Subcutaneous abdominal adipose tissue (tissue), 5 donors: ENCODE measurements around the gene NR6A1.

Experiments
- H3K27ac ChIP-seq: one replicate; pipeline ENCODE4 v1.7.0; 2013; ENCODE audit warnings: low read depth, mild to moderate bottlenecking, inconsistent platforms, low read length, moderate library complexity
- H3K27me3 ChIP-seq, 5 donors: one replicate each; pipeline ENCODE4 v1.7.0; 2013; ENCODE audit warnings: low read length in 5 of 5, inconsistent platforms in 1 of 5; ENCODE audit not compliant: control insufficient read depth in 5 of 5, insufficient read depth in 4 of 5
- H3K36me3 ChIP-seq, 5 donors: one replicate each; pipeline ENCODE4 v1.7.0; 2013; ENCODE audit warnings: low read length in 5 of 5; ENCODE audit not compliant: control insufficient read depth in 5 of 5, insufficient read depth in 5 of 5
- H3K4me1 ChIP-seq, 5 donors: one replicate each; pipeline ENCODE4 v1.7.0; 2013; ENCODE audit warnings: low read length in 5 of 5, mild to moderate bottlenecking in 3 of 5, moderate library complexity in 1 of 5; ENCODE audit not compliant: control insufficient read depth in 5 of 5, insufficient read depth in 5 of 5
- H3K4me3 ChIP-seq, 5 donors: one replicate each; pipeline ENCODE4 v1.7.0; 2013; ENCODE audit warnings: low read length in 5 of 5, low read depth in 1 of 5
- H3K9ac ChIP-seq, 5 donors: one replicate each; pipeline ENCODE4 v1.7.0; 2013; ENCODE audit warnings: low read length in 5 of 5, mild to moderate bottlenecking in 4 of 5, moderate library complexity in 3 of 5
- H3K9me3 ChIP-seq, 5 donors: one replicate each; pipeline ENCODE4 v1.7.0; 2013; ENCODE audit warnings: low read length in 5 of 5; ENCODE audit not compliant: control insufficient read depth in 5 of 5
- donor health status: healthy.
- donor health status: healthy.
- donor health status: healthy.
- donor health status: healthy.
- donor health status: healthy.

NR6A1 gene

GRCh38 chr9:124809211-124809610 is 38.1 kb upstream of the NR6A1 start:
- Histone ChIP-seq H3K27me3 (no peaks in the 10 kb centered on the region), H3K9ac (no peak overlapping the region), H3K4me3 (no peak overlapping the region), H3K4me1 (peaks cover 0 to 9% (median 6%) of the 10 kb centered on the region in 5 donors), H3K27ac (no peak overlapping the region), H3K36me3 (peaks cover 0 to 24% (median 11%) of the 10 kb centered on the region in 5 donors), H3K9me3 (no peaks in the 10 kb centered on the region)

- Histone ChIP-seq H3K4me3 (no peak overlapping the region), H3K9me3 (no peaks in the 10 kb centered on the region), H3K27ac (no peak overlapping the region), H3K4me1 (peaks cover 0 to 9% (median 6%) of the 10 kb centered on the region in 5 donors), H3K27me3 (no peaks in the 10 kb centered on the region), H3K36me3 (peaks cover 0 to 26% (median 11%) of the 10 kb centered on the region in 5 donors), H3K9ac (no peak overlapping the region)
Observed at GRCh38 chr9:124808246-124808956, 37.3 kb upstream of the NR6A1 start.

- Histone ChIP-seq H3K4me1 (peaks cover 2 to 20% (median 16%) of the 10 kb centered on the region in 5 donors), H3K4me3 (no peak overlapping the region), H3K9ac (no peak overlapping the region), H3K27ac (no peak overlapping the region), H3K9me3 (no peaks in the 10 kb centered on the region), H3K27me3 (no peaks in the 10 kb centered on the region), H3K36me3 (peaks cover 0 to 21% (median 8%) of the 10 kb centered on the region in 5 donors)
Observed at GRCh38 chr9:124805186-124805585, 34.1 kb upstream of the NR6A1 start.

- Histone ChIP-seq H3K4me1 (peaks cover 2 to 30% (median 26%) of the 10 kb centered on the region in 5 donors), H3K9ac (no peak overlapping the region), H3K36me3 (peaks cover 0 to 14% (median 2%) of the 10 kb centered on the region in 5 donors), H3K27ac (no peak overlapping the region), H3K4me3 (no peak overlapping the region), H3K9me3 (no peaks in the 10 kb centered on the region), H3K27me3 (no peaks in the 10 kb centered on the region)
Observed at GRCh38 chr9:124803911-124804310, 32.8 kb upstream of the NR6A1 start.

- Histone ChIP-seq H3K9ac (no peak overlapping the region), H3K9me3 (no peaks in the 10 kb centered on the region), H3K36me3 (peaks cover 0 to 11% (median 2%) of the 10 kb centered on the region in 5 donors), H3K4me3 (no peak overlapping the region), H3K4me1 (peaks cover 6 to 39% (median 34%) of the 10 kb centered on the region in 5 donors), H3K27ac (no peak overlapping the region), H3K27me3 (no peaks in the 10 kb centered on the region)
Observed at GRCh38 chr9:124802426-124802825, 31.3 kb upstream of the NR6A1 start.

GRCh38 chr9:124801356-124801755 is 30.2 kb upstream of the NR6A1 start:
- no peak overlapping the region for H3K9ac ChIP-seq
- no peak overlapping the region for H3K27ac ChIP-seq
- H3K9me3 ChIP-seq, result no peaks in the 10 kb centered on the region

GRCh38 chr9:124800306-124801259 is 29.5 kb upstream of the NR6A1 start:
- Histone ChIP-seq H3K27ac (no peak overlapping the region), H3K4me1 (peaks cover 8 to 58% (median 42%) of the 10 kb centered on the region in 5 donors)

More at GRCh38 chr9:124801356-124801755, 30.2 kb upstream of the NR6A1 start:
- Histone ChIP-seq H3K36me3 (peaks cover 0 to 11% (median 2%) of the 10 kb centered on the region in 5 donors), H3K4me1 (peaks cover 8 to 50% (median 38%) of the 10 kb centered on the region in 5 donors), H3K27me3 (no peaks in the 10 kb centered on the region), H3K4me3 (no peak overlapping the region)

GRCh38 chr9:124799274-124800006 is 28.3 kb upstream of the NR6A1 start:
- no peak overlapping the region for H3K27ac ChIP-seq
- H3K4me1 ChIP-seq, result peaks cover 8 to 67% (median 43%) of the 10 kb centered on the region in 5 donors
- peaks cover 0 to 4% (median 0%) of the 10 kb centered on the region in 5 donors for H3K27me3 ChIP-seq
- peaks cover 0 to 11% (median 2%) of the 10 kb centered on the region in 5 donors for H3K36me3 ChIP-seq
- H3K9ac ChIP-seq, result no peak overlapping the region
- no peaks in the 10 kb centered on the region for H3K9me3 ChIP-seq
- H3K4me3 ChIP-seq, result no peak overlapping the region

More at GRCh38 chr9:124800306-124801259, 29.5 kb upstream of the NR6A1 start:
- H3K27me3 ChIP-seq, result peaks cover 0 to 3% (median 0%) of the 10 kb centered on the region in 5 donors
- H3K36me3 ChIP-seq, result peaks cover 0 to 11% (median 2%) of the 10 kb centered on the region in 5 donors
- H3K9ac ChIP-seq, result no peak overlapping the region
- H3K4me3 ChIP-seq, result peak overlapping the region in 2 of 5 donors; percentile 17 to 53
- no peaks in the 10 kb centered on the region for H3K9me3 ChIP-seq

- H3K27ac ChIP-seq, result peak overlapping the region; percentile 39
- H3K4me1 ChIP-seq, result peaks cover 8 to 82% (median 43%) of the 10 kb centered on the region in 5 donors
- no peaks in the 10 kb centered on the region for H3K9me3 ChIP-seq
- peaks cover 0 to 8% (median 0%) of the 10 kb centered on the region in 5 donors for H3K36me3 ChIP-seq
- peaks cover 0 to 4% (median 0%) of the 10 kb centered on the region in 5 donors for H3K27me3 ChIP-seq
- peak overlapping the region in 1 of 5 donors; percentile 9 for H3K9ac ChIP-seq
- H3K4me3 ChIP-seq, result no peak overlapping the region
Observed at GRCh38 chr9:124797343-124798103, 26.4 kb upstream of the NR6A1 start.
